Gastrocnemius medialis (tissue), 4 donors: ENCODE data around the gene SYT13. TPM values are rescaled to one million over a fixed set of nuclear protein-coding genes. Genes with fewer than 3 reads are reported as not detected.

Source experiments
- ATAC-seq, 2 donors: fragments of 150-250 bp; one replicate each; pipeline ENCODE4 v1.9.1; 2016
- DNase-seq, 2 donors: peaks; one replicate each; pipeline ENCODE4 v3.0.0-alpha.2; 2019
- H3K27ac ChIP-seq, 4 donors: fragments of 200-600 bp; sonication (generic); 1 replicate in 1 of 4; 2 replicates in 3 of 4; pipeline ENCODE4 v1.5.1; 2016 to 2018; ENCODE audit warnings: mild to moderate bottlenecking in 2 of 4, moderate library complexity in 1 of 4
- H3K27me3 ChIP-seq, 3 donors: fragments of 200-600 bp; sonication (generic) in 2 of 3; 1 replicate in 1 of 3; 2 replicates in 2 of 3; pipeline versions ENCODE4 v1.5.1 to v1.6.0; 2016 to 2019; ENCODE audit warnings: mild to moderate bottlenecking in 1 of 3, moderate library complexity in 1 of 3
- H3K36me3 ChIP-seq, 2 donors: fragments of 200-600 bp; sonication (generic) in 1 of 2; one replicate each; pipeline ENCODE4 v1.5.1; 2017 to 2018
- H3K4me1 ChIP-seq, 2 donors: fragments of 200-600 bp; sonication (generic) in 1 of 2; one replicate each; pipeline ENCODE4 v1.5.1; 2016 to 2017; ENCODE audit warnings: mild to moderate bottlenecking in 2 of 2
- H3K4me3 ChIP-seq, 4 donors: fragments of 200-600 bp; sonication (generic) in 3 of 4; 1 replicate in 1 of 4; 2 replicates in 3 of 4; pipeline ENCODE4 v1.5.1; 2016 to 2019; ENCODE audit warnings: mild to moderate bottlenecking in 2 of 4
- H3K9me3 ChIP-seq, 3 donors: fragments of 200-600 bp; sonication (generic) in 2 of 3; 1 replicate in 1 of 3; 2 replicates in 2 of 3; pipeline ENCODE4 v1.5.1; 2016 to 2019
- POLR2A ChIP-seq, 2 donors: fragments of 450-650 bp; IDR thresholded peaks; one replicate each; pipeline ENCODE4 v1.6.1; 2017; ENCODE audit warnings: antibody characterized with exemption in 2 of 2, mild to moderate bottlenecking in 2 of 2, moderate library complexity in 2 of 2
- in situ Hi-C, 4 donors: fragments of 200-750 bp; cut with MboI; loops; one replicate each; pipeline versions ENCODE4 v1.15.0 to v1.8.0; 2017; ENCODE audit warnings: low sequenced_read_pairs in 4 of 4
- intact Hi-C: fragments of 100-400 bp; cut with DNase I; formaldehyde crosslinking; loops from one replicate; pipeline ENCODE4 v1.15.1; 2023; ENCODE audit warnings: low total_unique reads
- total RNA-seq, 4 donors: library from RNA; depleted of rRNA; stranded (reverse); fragments of >200 nt; gene quantifications; one replicate each; pipeline versions ENCODE4 v1.1.0 to v1.2.3, GENCODE V29; 2016
- TF ChIP-seq, protein P1 (sequence below), 5 experiments: fragments of 450-650 bp in 3 of 5; fragments of 200-600 bp in 2 of 5; sonication (generic) in 2 of 5; IDR thresholded peaks in 4 of 5; conservative IDR thresholded peaks in 1 of 5; 1 replicate in 4 of 5; 2 replicates in 1 of 5; pipeline ENCODE4 v1.5.1; 2016 to 2019; ENCODE audit warnings: antibody characterized with exemption in 5 of 5, mild to moderate bottlenecking in 3 of 5, moderate library complexity in 3 of 5

SYT13 gene
- total RNA-seq, 4 donors from 2014 or later = 0.15 TPM; not detected in 3

GRCh38 chr11:45279645-45280044 is 6.5 kb downstream of the SYT13 start:
- no peaks in the 10 kb centered on the region for H3K4me1 ChIP-seq
- H3K27ac ChIP-seq = no peak overlapping the region
- H3K36me3 ChIP-seq = no peaks in the 10 kb centered on the region
- no peak overlapping the region for H3K4me3 ChIP-seq
- intact Hi-C loops (no loop called here), in situ Hi-C loops (loop anchor here in 2 of 4 donors (25.0 kb wide), 1 partner anchor 342 kb away; no protein-coding TSS in a partner anchor)
- DNase-seq (no peak), ATAC-seq (no peak)
- peaks cover under 1 to 11% (median 2%) of the 10 kb centered on the region in 3 donors for H3K27me3 ChIP-seq
- H3K9me3 ChIP-seq = no peaks in the 10 kb centered on the region
- no peak for TF ChIP-seq POLR2A (IDR thresholded peaks at IDR 0.05)
- TF ChIP-seq, protein P1, sequence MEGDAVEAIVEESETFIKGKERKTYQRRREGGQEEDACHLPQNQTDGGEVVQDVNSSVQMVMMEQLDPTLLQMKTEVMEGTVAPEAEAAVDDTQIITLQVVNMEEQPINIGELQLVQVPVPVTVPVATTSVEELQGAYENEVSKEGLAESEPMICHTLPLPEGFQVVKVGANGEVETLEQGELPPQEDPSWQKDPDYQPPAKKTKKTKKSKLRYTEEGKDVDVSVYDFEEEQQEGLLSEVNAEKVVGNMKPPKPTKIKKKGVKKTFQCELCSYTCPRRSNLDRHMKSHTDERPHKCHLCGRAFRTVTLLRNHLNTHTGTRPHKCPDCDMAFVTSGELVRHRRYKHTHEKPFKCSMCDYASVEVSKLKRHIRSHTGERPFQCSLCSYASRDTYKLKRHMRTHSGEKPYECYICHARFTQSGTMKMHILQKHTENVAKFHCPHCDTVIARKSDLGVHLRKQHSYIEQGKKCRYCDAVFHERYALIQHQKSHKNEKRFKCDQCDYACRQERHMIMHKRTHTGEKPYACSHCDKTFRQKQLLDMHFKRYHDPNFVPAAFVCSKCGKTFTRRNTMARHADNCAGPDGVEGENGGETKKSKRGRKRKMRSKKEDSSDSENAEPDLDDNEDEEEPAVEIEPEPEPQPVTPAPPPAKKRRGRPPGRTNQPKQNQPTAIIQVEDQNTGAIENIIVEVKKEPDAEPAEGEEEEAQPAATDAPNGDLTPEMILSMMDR (IDR thresholded peaks at IDR 0.05 in 4 of 5, conservative IDR thresholded peaks at IDR 0.05 in 1 of 5) = no peak

- H3K36me3 ChIP-seq = no peaks in the 10 kb centered on the region
- in situ Hi-C loops (loop anchor here in 2 of 4 donors (25.0 kb wide), 1 partner anchor 341 kb away; no protein-coding TSS in a partner anchor), intact Hi-C loops (no loop called here)
- peaks cover 0 to 7% (median 0%) of the 10 kb centered on the region in 3 donors for H3K27me3 ChIP-seq
- H3K27ac ChIP-seq = no peak overlapping the region
- H3K9me3 ChIP-seq = no peaks in the 10 kb centered on the region
- DNase-seq = no peak
- H3K4me3 ChIP-seq = no peak overlapping the region
- H3K4me1 ChIP-seq = no peaks in the 10 kb centered on the region
- no peak for TF ChIP-seq POLR2A (IDR thresholded peaks at IDR 0.05)
- TF ChIP-seq, protein P1 (IDR thresholded peaks at IDR 0.05 in 4 of 5, conservative IDR thresholded peaks at IDR 0.05 in 1 of 5) = no peak
- ATAC-seq = no peak
Measured at GRCh38 chr11:45278714-45279113, 7.4 kb downstream of the SYT13 start.

DNA sequence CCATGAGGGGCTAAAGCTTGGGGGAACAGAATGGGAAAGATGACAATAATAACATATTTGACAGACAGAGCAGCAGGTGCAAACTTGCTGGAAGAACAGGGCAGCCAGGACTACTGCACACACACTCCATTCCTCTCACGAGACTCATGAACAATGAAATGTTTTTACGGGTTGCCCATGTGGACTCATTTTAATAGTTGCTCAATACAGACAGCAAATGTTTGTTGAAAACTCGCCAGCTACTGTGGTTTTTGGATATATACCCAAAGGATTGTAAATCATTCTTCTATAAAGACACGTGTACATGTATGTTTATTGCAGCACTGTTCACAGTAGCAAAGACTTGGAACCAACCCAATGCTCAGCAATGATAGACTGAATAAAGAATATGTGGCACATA is 10.3 kb downstream of the SYT13 start:
- DNase-seq (no peak), ATAC-seq (no peak)
- intact Hi-C loops = no loop called here
- Histone ChIP-seq H3K27me3 (peaks cover 0 to 4% (median 2%) of the 10 kb centered on the region in 3 donors), H3K4me1 (no peaks in the 10 kb centered on the region), H3K9me3 (no peaks in the 10 kb centered on the region), H3K4me3 (no peak overlapping the region), H3K36me3 (no peaks in the 10 kb centered on the region), H3K27ac (no peak overlapping the region)
- TF ChIP-seq POLR2A (IDR thresholded peaks at IDR 0.05) = no peak
- TF ChIP-seq, protein P1 (IDR thresholded peaks at IDR 0.05 in 4 of 5, conservative IDR thresholded peaks at IDR 0.05 in 1 of 5) = no peak
- in situ Hi-C loops = loop anchor here in 2 of 4 donors (25.0 kb wide), 1 partner anchor 339 kb away; no protein-coding TSS in a partner anchor

DNA sequence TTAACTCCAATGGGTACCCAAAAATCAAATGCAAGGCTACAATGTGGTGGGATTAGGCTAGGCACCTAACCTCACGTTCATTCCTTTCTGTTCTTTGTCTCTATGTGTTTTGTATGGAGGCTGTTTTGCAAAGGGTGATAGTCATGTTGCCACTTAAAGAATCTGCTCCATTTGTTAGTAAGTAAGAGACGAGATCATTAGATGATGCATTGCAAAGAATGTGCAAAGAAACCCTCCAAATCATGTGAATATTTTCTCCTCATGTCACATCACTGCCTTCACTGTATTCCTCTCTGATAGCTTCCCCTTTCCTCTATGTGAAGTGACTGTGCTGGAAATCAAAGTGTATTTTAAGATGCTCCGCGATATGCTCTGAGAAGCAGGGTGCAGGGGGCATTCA is 11.9 kb downstream of the SYT13 start:
- H3K36me3 ChIP-seq = no peaks in the 10 kb centered on the region
- intact Hi-C loops (no loop called here), in situ Hi-C loops (no loop called here)
- no peaks in the 10 kb centered on the region for H3K4me1 ChIP-seq
- no peak for DNase-seq
- peaks cover 0 to 4% (median 2%) of the 10 kb centered on the region in 3 donors for H3K27me3 ChIP-seq
- no peak overlapping the region for H3K4me3 ChIP-seq
- ATAC-seq = no peak
- no peak overlapping the region for H3K27ac ChIP-seq
- TF ChIP-seq POLR2A (IDR thresholded peaks at IDR 0.05) = no peak
- TF ChIP-seq, protein P1 (IDR thresholded peaks at IDR 0.05 in 4 of 5, conservative IDR thresholded peaks at IDR 0.05 in 1 of 5) = no peak
- H3K9me3 ChIP-seq = no peaks in the 10 kb centered on the region

- no peak for TF ChIP-seq POLR2A (IDR thresholded peaks at IDR 0.05)
- TF ChIP-seq, protein P1 (IDR thresholded peaks at IDR 0.05 in 4 of 5, conservative IDR thresholded peaks at IDR 0.05 in 1 of 5) = no peak
- no peak overlapping the region for H3K27ac ChIP-seq
Measured at GRCh38 chr11:45273509-45273908, 12.6 kb downstream of the SYT13 start.

More at GRCh38 chr11:45273509-45273908, 12.6 kb downstream of the SYT13 start:
- H3K4me1 ChIP-seq = no peaks in the 10 kb centered on the region
- no peaks in the 10 kb centered on the region for H3K9me3 ChIP-seq
- no peak overlapping the region for H3K4me3 ChIP-seq
- intact Hi-C loops = no loop called here
- H3K27me3 ChIP-seq = peaks cover 0 to 4% (median 2%) of the 10 kb centered on the region in 3 donors
- no peaks in the 10 kb centered on the region for H3K36me3 ChIP-seq
- no peak for DNase-seq
- in situ Hi-C loops = no loop called here
- ATAC-seq = no peak
